HepG2 (cell line): Measurements from ENCODE around the gene ADCY9. TPM values are rescaled to one million over a fixed set of nuclear protein-coding genes. Genes with fewer than 3 reads are reported as not detected.
A peak's percentile ranks its signal among the peaks of the same experiment; 100 is the strongest.

Experiments
- ATF1 ChIP-seq: IDR thresholded peaks from 2 replicates; pipeline ENCODE4 v1.6.1; 2016; ENCODE audit warnings: mild to moderate bottlenecking, control low read depth
- CEBPB ChIP-seq: IDR thresholded peaks from 2 replicates; pipeline ENCODE4 v1.6.1; 2011; ENCODE audit warnings: low read depth, low read length, improper control_type of control experiment, borderline replicate concordance
- DNMT3B ChIP-seq: conservative IDR thresholded peaks from 2 replicates; pipeline ENCODE4 v1.6.1; 2016; ENCODE audit warnings: missing biosample characterization, control low read depth
- IRF2 ChIP-seq: IDR thresholded peaks from 2 replicates; pipeline ENCODE4 v1.6.1; 2018; ENCODE audit warnings: missing genetic modification reagents, missing compliant biosample characterization
- KLF13 ChIP-seq: sonication (generic); formaldehyde crosslinking; IDR thresholded peaks from 2 replicates; pipeline ENCODE4 v1.4.0; 2020; ENCODE audit warnings: mild to moderate bottlenecking, missing genetic modification reagents
- NRL ChIP-seq: sonication (generic); formaldehyde crosslinking; IDR thresholded peaks from 2 replicates; pipeline ENCODE4 v1.5.0; 2020; ENCODE audit warnings: missing genetic modification reagents, mild to moderate bottlenecking, moderate library complexity, borderline replicate concordance
- PHF5A ChIP-seq: IDR thresholded peaks from one replicate; pipeline ENCODE4 v1.6.1; 2018; ENCODE audit warnings: low read depth, missing genetic modification reagents; ENCODE audit not compliant: unreplicated experiment
- SOX6 ChIP-seq, 2 experiments: fragments of 450-650 bp in 1 of 2; sonication (generic) in 1 of 2; formaldehyde crosslinking in 1 of 2; IDR thresholded peaks; 2 replicates each; pipeline versions ENCODE4 v1.4.0 to v1.6.1; 2017 to 2020; ENCODE audit warnings: antibody characterized with exemption in 1 of 2, mild to moderate bottlenecking in 1 of 2, missing genetic modification reagents in 1 of 2
- ZNF530 ChIP-seq: sonication (generic); formaldehyde crosslinking; IDR thresholded peaks from 2 replicates; pipeline ENCODE4 v1.5.0; 2020; ENCODE audit warnings: low read depth, mild to moderate bottlenecking, missing genetic modification reagents
- ZNF552 ChIP-seq: sonication (generic); formaldehyde crosslinking; IDR thresholded peaks from 2 replicates; pipeline ENCODE4 v1.9.0; 2022; ENCODE audit warnings: missing genetic modification reagents, mild to moderate bottlenecking, borderline replicate concordance
- ZNF816 ChIP-seq: sonication (generic); formaldehyde crosslinking; IDR thresholded peaks from 2 replicates; pipeline ENCODE4 v1.8.0; 2022; ENCODE audit warnings: missing genetic modification reagents, mild to moderate bottlenecking, borderline replicate concordance
- polyA plus RNA-seq, 8 experiments: library from polyadenylated mRNA; depleted of rRNA in 3 of 8; stranded (reverse) in 7 of 8; unstranded in 1 of 8; fragments of >200 nt; fragmentation: Illumina TruSeq in 4 of 8; extraction: Trizol in 4 of 8; gene quantifications; 2 replicates each; pipeline versions ENCODE4 v1.2.1 to v1.2.3, GENCODE V29; 2011 to 2016; ENCODE audit warnings: low read depth in 4 of 8, missing spikeins in 1 of 8, mixed read lengths in 1 of 8; ENCODE audit not compliant: insufficient read depth in 1 of 8
- total RNA-seq, 5 experiments: library from RNA; depleted of rRNA; stranded (reverse); fragments of >200 nt; fragmentation: Illumina TruSeq; extraction: Trizol; gene quantifications; 2 replicates each; pipeline ENCODE4 v1.2.3, GENCODE V29; 2016; ENCODE audit warnings: low read depth in 1 of 5
- TF ChIP-seq, protein P1 (sequence below): IDR thresholded peaks from 2 replicates; pipeline ENCODE4 v1.6.1; 2016; ENCODE audit warnings: low read depth, missing genetic modification reagents, missing compliant biosample characterization
- TF ChIP-seq, protein P2 (sequence below): sonication (generic); formaldehyde crosslinking; IDR thresholded peaks from 2 replicates; pipeline ENCODE4 v1.4.0; 2020; ENCODE audit warnings: missing genetic modification reagents
- TF ChIP-seq, protein P3 (sequence below): sonication (generic); formaldehyde crosslinking; IDR thresholded peaks from 2 replicates; pipeline ENCODE4 v1.9.0; 2021; ENCODE audit warnings: missing genetic modification reagents, borderline replicate concordance
- TF ChIP-seq, protein P4 (sequence below): IDR thresholded peaks from 2 replicates; pipeline ENCODE4 v1.4.0; 2020; ENCODE audit warnings: mild to moderate bottlenecking, missing genetic modification reagents

ADCY9 gene
- total and polyA plus RNA-seq, 2 of the 13 experiments (the other 11 are each of a cell fraction or from before 2014, with no cell fraction given), result 11.2 to 13.9 TPM

DNA sequence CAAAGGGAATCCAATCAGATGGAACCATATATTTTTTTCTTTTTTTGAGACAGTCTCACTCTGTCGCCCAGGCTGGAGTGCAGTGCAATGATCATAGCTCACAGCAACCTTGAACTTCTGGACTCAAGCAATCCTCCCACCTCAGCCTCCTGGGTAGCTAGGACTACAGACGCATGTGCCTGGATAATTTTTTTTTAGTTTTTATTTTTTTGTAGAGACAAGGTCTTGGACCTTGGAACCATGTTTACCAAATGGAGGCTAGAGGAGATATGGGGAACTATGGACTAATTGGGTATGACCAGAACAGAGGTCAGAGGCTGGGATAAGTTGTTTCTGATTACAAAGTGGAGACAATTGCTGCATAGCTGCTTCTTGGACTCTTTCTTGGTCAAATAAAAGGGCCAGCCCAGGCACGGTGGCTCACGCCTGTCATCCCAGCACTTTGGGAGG lies 41.2 kb upstream of the ADCY9 start (continued):
- TF ChIP-seq, protein P1, sequence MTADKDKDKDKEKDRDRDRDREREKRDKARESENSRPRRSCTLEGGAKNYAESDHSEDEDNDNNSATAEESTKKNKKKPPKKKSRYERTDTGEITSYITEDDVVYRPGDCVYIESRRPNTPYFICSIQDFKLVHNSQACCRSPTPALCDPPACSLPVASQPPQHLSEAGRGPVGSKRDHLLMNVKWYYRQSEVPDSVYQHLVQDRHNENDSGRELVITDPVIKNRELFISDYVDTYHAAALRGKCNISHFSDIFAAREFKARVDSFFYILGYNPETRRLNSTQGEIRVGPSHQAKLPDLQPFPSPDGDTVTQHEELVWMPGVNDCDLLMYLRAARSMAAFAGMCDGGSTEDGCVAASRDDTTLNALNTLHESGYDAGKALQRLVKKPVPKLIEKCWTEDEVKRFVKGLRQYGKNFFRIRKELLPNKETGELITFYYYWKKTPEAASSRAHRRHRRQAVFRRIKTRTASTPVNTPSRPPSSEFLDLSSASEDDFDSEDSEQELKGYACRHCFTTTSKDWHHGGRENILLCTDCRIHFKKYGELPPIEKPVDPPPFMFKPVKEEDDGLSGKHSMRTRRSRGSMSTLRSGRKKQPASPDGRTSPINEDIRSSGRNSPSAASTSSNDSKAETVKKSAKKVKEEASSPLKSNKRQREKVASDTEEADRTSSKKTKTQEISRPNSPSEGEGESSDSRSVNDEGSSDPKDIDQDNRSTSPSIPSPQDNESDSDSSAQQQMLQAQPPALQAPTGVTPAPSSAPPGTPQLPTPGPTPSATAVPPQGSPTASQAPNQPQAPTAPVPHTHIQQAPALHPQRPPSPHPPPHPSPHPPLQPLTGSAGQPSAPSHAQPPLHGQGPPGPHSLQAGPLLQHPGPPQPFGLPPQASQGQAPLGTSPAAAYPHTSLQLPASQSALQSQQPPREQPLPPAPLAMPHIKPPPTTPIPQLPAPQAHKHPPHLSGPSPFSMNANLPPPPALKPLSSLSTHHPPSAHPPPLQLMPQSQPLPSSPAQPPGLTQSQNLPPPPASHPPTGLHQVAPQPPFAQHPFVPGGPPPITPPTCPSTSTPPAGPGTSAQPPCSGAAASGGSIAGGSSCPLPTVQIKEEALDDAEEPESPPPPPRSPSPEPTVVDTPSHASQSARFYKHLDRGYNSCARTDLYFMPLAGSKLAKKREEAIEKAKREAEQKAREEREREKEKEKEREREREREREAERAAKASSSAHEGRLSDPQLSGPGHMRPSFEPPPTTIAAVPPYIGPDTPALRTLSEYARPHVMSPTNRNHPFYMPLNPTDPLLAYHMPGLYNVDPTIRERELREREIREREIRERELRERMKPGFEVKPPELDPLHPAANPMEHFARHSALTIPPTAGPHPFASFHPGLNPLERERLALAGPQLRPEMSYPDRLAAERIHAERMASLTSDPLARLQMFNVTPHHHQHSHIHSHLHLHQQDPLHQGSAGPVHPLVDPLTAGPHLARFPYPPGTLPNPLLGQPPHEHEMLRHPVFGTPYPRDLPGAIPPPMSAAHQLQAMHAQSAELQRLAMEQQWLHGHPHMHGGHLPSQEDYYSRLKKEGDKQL (CRISPR knock-in tag), result no peak
- TF ChIP-seq ZNF530, result no peak
- no peak for TF ChIP-seq NRL (CRISPR knock-in tag)
- peak; percentile 77 for TF ChIP-seq PHF5A
- TF ChIP-seq ZNF552, result no peak
- TF ChIP-seq, protein P2, sequence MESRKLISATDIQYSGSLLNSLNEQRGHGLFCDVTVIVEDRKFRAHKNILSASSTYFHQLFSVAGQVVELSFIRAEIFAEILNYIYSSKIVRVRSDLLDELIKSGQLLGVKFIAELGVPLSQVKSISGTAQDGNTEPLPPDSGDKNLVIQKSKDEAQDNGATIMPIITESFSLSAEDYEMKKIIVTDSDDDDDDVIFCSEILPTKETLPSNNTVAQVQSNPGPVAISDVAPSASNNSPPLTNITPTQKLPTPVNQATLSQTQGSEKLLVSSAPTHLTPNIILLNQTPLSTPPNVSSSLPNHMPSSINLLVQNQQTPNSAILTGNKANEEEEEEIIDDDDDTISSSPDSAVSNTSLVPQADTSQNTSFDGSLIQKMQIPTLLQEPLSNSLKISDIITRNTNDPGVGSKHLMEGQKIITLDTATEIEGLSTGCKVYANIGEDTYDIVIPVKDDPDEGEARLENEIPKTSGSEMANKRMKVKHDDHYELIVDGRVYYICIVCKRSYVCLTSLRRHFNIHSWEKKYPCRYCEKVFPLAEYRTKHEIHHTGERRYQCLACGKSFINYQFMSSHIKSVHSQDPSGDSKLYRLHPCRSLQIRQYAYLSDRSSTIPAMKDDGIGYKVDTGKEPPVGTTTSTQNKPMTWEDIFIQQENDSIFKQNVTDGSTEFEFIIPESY (CRISPR knock-in tag), result no peak
- TF ChIP-seq, protein P3, sequence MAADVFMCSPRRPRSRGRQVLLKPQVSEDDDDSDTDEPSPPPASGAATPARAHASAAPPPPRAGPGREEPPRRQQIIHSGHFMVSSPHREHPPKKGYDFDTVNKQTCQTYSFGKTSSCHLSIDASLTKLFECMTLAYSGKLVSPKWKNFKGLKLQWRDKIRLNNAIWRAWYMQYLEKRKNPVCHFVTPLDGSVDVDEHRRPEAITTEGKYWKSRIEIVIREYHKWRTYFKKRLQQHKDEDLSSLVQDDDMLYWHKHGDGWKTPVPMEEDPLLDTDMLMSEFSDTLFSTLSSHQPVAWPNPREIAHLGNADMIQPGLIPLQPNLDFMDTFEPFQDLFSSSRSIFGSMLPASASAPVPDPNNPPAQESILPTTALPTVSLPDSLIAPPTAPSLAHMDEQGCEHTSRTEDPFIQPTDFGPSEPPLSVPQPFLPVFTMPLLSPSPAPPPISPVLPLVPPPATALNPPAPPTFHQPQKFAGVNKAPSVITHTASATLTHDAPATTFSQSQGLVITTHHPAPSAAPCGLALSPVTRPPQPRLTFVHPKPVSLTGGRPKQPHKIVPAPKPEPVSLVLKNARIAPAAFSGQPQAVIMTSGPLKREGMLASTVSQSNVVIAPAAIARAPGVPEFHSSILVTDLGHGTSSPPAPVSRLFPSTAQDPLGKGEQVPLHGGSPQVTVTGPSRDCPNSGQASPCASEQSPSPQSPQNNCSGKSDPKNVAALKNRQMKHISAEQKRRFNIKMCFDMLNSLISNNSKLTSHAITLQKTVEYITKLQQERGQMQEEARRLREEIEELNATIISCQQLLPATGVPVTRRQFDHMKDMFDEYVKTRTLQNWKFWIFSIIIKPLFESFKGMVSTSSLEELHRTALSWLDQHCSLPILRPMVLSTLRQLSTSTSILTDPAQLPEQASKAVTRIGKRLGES (CRISPR knock-in tag), result no peak
- no peak for TF ChIP-seq ATF1
- no peak for TF ChIP-seq ZNF816
- TF ChIP-seq CEBPB, result no peak
- no peak for TF ChIP-seq KLF13
- TF ChIP-seq SOX6 (IDR thresholded peaks at IDR 0.05), result no peak
- peak; percentile 85 for TF ChIP-seq SOX6 (CRISPR knock-in tag; IDR thresholded peaks at IDR 0.05)
- TF ChIP-seq, protein P4, sequence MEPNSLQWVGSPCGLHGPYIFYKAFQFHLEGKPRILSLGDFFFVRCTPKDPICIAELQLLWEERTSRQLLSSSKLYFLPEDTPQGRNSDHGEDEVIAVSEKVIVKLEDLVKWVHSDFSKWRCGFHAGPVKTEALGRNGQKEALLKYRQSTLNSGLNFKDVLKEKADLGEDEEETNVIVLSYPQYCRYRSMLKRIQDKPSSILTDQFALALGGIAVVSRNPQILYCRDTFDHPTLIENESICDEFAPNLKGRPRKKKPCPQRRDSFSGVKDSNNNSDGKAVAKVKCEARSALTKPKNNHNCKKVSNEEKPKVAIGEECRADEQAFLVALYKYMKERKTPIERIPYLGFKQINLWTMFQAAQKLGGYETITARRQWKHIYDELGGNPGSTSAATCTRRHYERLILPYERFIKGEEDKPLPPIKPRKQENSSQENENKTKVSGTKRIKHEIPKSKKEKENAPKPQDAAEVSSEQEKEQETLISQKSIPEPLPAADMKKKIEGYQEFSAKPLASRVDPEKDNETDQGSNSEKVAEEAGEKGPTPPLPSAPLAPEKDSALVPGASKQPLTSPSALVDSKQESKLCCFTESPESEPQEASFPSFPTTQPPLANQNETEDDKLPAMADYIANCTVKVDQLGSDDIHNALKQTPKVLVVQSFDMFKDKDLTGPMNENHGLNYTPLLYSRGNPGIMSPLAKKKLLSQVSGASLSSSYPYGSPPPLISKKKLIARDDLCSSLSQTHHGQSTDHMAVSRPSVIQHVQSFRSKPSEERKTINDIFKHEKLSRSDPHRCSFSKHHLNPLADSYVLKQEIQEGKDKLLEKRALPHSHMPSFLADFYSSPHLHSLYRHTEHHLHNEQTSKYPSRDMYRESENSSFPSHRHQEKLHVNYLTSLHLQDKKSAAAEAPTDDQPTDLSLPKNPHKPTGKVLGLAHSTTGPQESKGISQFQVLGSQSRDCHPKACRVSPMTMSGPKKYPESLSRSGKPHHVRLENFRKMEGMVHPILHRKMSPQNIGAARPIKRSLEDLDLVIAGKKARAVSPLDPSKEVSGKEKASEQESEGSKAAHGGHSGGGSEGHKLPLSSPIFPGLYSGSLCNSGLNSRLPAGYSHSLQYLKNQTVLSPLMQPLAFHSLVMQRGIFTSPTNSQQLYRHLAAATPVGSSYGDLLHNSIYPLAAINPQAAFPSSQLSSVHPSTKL (CRISPR knock-in tag), result peak; percentile 79
- peak; percentile 45; the same call in 1 of the 2 replicates for TF ChIP-seq IRF2
- TF ChIP-seq DNMT3B (CRISPR knock-in tag), result no peak
